HL-60 (cell line): ENCODE results near the gene TMEM120B.

Experiments
- DNase-seq, 2 experiments: peaks; one replicate each; pipeline ENCODE4 v3.0.0-alpha.2; 2010 to 2020; ENCODE audit warnings: low read depth in 1 of 2, low spot score in 1 of 2
- H3K27ac ChIP-seq: fragments of 250-450 bp; sonication (Bioruptor Pico); replicated peaks from 2 replicates; pipeline ENCODE4 v1.5.1; 2020; ENCODE audit warnings: mild to moderate bottlenecking, moderate library complexity
- H3K27me3 ChIP-seq: fragments of 250-450 bp; sonication (Bioruptor Pico); 2 replicates; pipeline ENCODE4 v1.5.1; 2021; ENCODE audit warnings: mild to moderate bottlenecking, moderate library complexity; ENCODE audit not compliant: insufficient read depth, poor library complexity, severe bottlenecking
- H3K4me3 ChIP-seq: replicated peaks from 2 replicates; pipeline ENCODE4 v1.5.1; 2011; ENCODE audit warnings: mild to moderate bottlenecking, control low read depth, low read length; ENCODE audit not compliant: insufficient read depth
- GABPA ChIP-seq: IDR thresholded peaks from 2 replicates; pipeline ENCODE4 v1.6.1; 2012; ENCODE audit warnings: low read depth
- POLR2AphosphoS5 ChIP-seq: IDR thresholded peaks from 2 replicates; pipeline ENCODE4 v1.6.1; 2012; ENCODE audit warnings: low read depth
- REST ChIP-seq: IDR thresholded peaks from 2 replicates; pipeline ENCODE4 v1.6.1; 2012; ENCODE audit warnings: low read depth; ENCODE audit not compliant: insufficient replicate concordance
- SPI1 ChIP-seq: IDR thresholded peaks from 2 replicates; pipeline ENCODE4 v1.6.1; 2012; ENCODE audit warnings: low read depth, mild to moderate bottlenecking, borderline replicate concordance
- TF ChIP-seq, protein P1 (sequence below): IDR thresholded peaks from one replicate; pipeline ENCODE4 v1.5.1; 2011; ENCODE audit warnings: low read length, control low read depth, inconsistent platforms; ENCODE audit not compliant: insufficient read depth

TMEM120B gene

GRCh38 chr12:121802843-121803698 lies 90.5 kb downstream of the TMEM120B start:
- Histone ChIP-seq H3K4me3 (peak overlapping the region; percentile 46), H3K27ac (peak overlapping the region; percentile 98), H3K27me3 (no peaks in the 10 kb centered on the region)
- 0 out of 2 replicates have a peak, but pooled peaks have one; percentile 22 for TF ChIP-seq SPI1
- TF ChIP-seq REST, result peak; percentile 70
- TF ChIP-seq POLR2AphosphoS5, result peak; percentile 75
- no peak for TF ChIP-seq GABPA
- peak; percentile 84 to 95 for DNase-seq

- Histone ChIP-seq H3K4me3 (peak within 1 kb of the TSS; percentile 82), H3K27ac (peak within 1 kb of the TSS; percentile 98), H3K27me3 (no peaks in the 10 kb centered on the region)
- DNase-seq, result peak; percentile 80 to 83
- 0 out of 2 replicates have a peak, but pooled peaks have one; percentile 28 for TF ChIP-seq POLR2AphosphoS5
- no peak for TF ChIP-seq REST
Observed at GRCh38 chr12:121803861-121804416, 91.4 kb downstream of the TMEM120B start, which contains the start of gene SETD1B. TSS of gene SETD1B (plus strand) at chr12:121804009. CDS start at chr12:121804738, 729 bp downstream.

- TF ChIP-seq, protein P1, sequence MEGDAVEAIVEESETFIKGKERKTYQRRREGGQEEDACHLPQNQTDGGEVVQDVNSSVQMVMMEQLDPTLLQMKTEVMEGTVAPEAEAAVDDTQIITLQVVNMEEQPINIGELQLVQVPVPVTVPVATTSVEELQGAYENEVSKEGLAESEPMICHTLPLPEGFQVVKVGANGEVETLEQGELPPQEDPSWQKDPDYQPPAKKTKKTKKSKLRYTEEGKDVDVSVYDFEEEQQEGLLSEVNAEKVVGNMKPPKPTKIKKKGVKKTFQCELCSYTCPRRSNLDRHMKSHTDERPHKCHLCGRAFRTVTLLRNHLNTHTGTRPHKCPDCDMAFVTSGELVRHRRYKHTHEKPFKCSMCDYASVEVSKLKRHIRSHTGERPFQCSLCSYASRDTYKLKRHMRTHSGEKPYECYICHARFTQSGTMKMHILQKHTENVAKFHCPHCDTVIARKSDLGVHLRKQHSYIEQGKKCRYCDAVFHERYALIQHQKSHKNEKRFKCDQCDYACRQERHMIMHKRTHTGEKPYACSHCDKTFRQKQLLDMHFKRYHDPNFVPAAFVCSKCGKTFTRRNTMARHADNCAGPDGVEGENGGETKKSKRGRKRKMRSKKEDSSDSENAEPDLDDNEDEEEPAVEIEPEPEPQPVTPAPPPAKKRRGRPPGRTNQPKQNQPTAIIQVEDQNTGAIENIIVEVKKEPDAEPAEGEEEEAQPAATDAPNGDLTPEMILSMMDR, result no peak
- TF ChIP-seq SPI1, result no peak
- TF ChIP-seq REST, result no peak
- TF ChIP-seq POLR2AphosphoS5, result no peak
- TF ChIP-seq GABPA, result no peak
- peak in 1 of 2 experiments; percentile 80 for DNase-seq
- Histone ChIP-seq H3K27me3 (no peaks in the 10 kb centered on the region), H3K4me3 (peak overlapping the region; percentile 82), H3K27ac (peak overlapping the region; percentile 91)
Observed at GRCh38 chr12:121804417-121805111, 92.0 kb downstream of the TMEM120B start.
